Stimulated activated CD8-positive, alpha-beta memory T cell treated with anti-CD3 and anti-CD28 coated beads, Interleukin-12 subunit alpha, Interleukin-12 subunit beta, amount 100 ng/mL, for 4 hours (primary cell): ENCODE results near the gene RNF222.
"Not testable (repeated sequence)": the region's sequence is repeated elsewhere in the genome, so short reads cannot be mapped to it uniquely, and the experiment has no call there.

Experiments used
- DNase-seq: peaks from one replicate; pipeline ENCODE4 v3.0.0-alpha.2; 2020; ENCODE audit warnings: low read depth

RNF222 gene

GRCh38 chr17:8380049-8380448 lies 17.6 kb downstream of the RNF222 start:
- no peak for DNase-seq

GRCh38 chr17:8378117-8378516 lies 19.5 kb downstream of the RNF222 start:
- not testable (repeated sequence) for DNase-seq

GRCh38 chr17:8377422-8377821 lies 20.2 kb downstream of the RNF222 start:
- no peak for DNase-seq

DNA sequence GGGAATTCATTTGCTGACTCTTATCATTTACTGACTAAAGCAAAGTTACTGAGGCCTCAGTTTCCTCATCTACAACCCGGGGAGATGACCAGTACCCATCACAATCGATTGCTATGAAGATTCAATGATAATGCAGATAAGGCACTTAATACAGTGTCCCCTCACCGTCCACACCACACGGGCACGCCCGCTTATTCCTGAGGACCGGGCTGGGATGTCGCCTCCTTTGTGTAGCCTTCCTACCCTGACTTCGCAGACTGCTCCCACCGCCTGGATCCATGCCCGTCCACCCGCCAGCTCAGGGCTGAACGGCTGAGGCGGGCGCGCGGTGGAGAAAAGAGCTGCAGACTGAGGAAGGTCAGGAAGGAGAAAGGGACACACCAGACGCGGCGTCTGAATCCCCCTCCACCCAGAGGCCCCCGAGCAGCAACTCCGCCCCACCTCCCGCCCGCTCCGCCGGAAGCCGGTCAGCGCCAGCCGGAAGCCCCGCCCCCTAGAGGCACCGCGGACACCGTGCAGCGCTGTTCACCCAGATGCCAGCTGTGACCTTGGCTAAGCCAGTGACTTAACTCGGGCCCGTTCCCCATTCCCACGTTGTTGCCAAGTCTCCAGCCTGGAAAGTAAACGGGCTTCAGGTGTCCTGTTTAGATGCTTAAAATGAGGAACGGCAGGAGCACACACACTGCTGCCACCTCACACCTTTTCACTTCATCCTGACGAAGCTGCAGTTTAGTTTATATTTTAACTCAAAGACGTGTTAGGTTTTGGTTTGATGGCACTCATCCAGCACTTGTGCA lies 21.2 kb downstream of the RNF222 start, which contains the start of gene KRABD2:
TSS of gene KRABD2 (minus strand) at position 434 of the 797 bp plus-strand sequence.
- peak; percentile 79 for DNase-seq

GRCh38 chr17:8375738-8376259 lies 21.8 kb downstream of the RNF222 start:
- no peak for DNase-seq

- not testable (repeated sequence) for DNase-seq
These were observed 23.8 kb downstream of the RNF222 start for GRCh38 chr17:8373856-8374255.

DNA sequence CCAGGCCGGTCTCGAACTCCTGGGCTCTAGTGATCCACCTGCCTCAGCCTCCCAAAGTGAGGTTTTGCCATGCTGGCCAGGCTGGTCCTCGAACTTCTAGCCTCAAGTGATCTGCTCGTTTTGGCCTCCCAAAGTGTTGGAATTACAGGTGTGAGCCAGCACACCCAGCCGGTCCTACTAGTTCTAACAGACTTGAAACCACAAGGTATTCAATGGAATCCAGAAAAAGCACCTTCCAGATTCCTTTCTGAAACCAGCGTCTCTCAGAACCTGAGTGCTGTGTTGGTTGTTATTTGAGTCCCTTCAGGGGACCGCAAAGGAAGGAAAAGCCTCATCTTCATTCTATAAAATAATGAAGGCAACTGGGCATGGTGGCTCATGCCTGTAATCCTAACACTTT lies 25.2 kb downstream of the RNF222 start:
- DNase-seq, result no peak

GRCh38 chr17:8371786-8372185 lies 25.8 kb downstream of the RNF222 start:
- DNase-seq, result no peak

- DNase-seq, result no peak
These were observed 27.7 kb downstream of the RNF222 start for GRCh38 chr17:8369944-8370343.

DNA sequence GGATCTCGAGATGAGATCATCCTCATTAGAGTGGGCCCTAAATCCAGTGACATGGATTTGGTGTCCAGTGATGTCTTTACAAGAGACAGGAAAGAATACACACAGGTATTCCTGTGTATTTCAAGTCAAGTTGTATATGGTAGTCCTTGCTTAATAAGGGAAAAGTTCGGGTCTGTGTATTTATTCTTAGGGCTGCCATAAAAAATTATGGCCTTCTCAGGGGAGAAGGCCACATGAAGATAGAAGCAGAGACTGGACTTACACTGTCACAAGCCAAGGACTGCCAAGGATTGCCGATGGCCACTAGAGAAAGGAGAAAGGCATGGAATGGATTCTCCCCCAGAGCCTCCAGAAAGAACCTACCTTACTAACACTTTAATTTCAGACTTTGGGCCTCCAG lies 29.4 kb downstream of the RNF222 start:
- no peak for DNase-seq

GRCh38 chr17:8366231-8366630 lies 31.4 kb downstream of the RNF222 start:
- no peak for DNase-seq

DNA sequence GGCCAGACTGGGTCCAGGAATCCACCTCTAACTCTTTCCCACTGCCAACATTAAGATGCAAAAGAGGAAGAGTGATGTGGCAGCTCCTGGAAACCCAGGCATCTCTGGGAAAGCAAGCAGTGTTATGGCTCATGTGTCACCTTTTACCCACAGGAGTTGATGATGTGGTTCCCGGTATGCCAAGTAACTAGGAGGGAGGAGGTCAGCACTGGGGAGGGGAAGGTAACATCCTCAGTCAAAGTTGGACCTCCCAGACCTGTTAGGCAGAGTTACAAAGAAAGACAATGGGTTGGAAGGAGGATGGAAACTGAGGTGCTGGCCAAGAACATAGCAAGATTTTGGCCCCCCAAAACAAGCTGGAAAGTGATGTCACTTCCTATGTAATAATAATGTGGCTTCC lies 32.5 kb downstream of the RNF222 start:
- no peak for DNase-seq

DNA sequence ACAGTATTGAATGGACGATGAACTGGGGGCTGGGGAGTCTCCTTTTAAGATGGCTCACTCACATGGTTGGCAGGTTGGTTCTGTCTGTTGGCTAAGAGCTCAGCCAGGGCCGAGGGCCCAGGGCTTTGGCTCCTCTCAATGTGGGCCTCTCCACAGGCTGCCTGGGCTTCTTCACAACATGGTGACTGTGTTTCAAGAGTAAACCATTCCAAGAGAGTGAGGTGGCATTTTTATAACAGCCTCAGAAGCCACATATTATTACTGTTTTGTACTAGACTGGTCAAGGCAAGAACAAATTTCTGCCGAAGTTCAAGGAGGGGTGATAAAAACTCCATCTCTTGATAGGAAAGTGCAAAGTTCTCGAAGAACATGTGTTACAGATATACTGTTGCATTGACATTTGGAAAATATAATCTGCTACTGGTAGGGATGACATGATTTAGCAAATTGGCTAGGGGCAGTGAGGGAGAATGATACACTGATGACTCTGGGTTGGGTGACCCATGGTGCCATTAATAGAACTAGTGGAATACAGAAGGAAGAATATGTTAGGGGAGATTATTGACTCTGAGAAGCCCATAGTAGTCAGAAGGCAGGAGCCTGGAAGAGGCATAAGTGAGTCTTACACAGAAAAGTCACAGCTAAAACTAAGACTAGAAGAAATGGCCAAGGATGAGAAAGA lies 34.8 kb downstream of the RNF222 start:
- DNase-seq, result no peak

- no peak for DNase-seq
These were observed 36.9 kb downstream of the RNF222 start for GRCh38 chr17:8360751-8361150.

- DNase-seq, result no peak
These were observed 37.4 kb downstream of the RNF222 start for GRCh38 chr17:8360260-8360659.

- no peak for DNase-seq
These were observed 37.9 kb downstream of the RNF222 start for GRCh38 chr17:8359769-8360168.

- DNase-seq, result no peak
These were observed 39.7 kb downstream of the RNF222 start for GRCh38 chr17:8357910-8358309.

- DNase-seq, result no peak
These were observed 43.4 kb downstream of the RNF222 start for GRCh38 chr17:8354236-8354635.

DNA sequence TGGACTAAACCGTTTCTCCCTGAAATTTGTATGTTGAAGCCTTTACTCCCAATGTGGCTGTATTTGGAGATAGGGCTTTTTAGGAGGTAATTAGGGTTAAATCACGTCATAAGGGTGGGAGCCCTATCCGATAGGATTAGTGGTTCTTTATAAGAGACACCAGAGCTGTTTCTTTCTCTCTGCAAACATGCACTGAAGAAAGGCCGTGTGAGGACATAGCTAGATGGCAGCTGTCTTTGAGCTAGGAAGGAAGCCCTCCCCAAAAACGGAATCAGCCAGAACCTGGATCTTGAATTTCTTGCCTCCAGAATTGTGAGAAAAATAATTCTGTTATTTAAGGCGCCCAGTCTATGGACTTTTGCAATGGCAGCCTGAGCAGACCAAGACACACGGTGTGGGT lies 43.9 kb downstream of the RNF222 start:
- no peak for DNase-seq

GRCh38 chr17:8350339-8350738 lies 47.3 kb downstream of the RNF222 start:
- no peak for DNase-seq

DNA sequence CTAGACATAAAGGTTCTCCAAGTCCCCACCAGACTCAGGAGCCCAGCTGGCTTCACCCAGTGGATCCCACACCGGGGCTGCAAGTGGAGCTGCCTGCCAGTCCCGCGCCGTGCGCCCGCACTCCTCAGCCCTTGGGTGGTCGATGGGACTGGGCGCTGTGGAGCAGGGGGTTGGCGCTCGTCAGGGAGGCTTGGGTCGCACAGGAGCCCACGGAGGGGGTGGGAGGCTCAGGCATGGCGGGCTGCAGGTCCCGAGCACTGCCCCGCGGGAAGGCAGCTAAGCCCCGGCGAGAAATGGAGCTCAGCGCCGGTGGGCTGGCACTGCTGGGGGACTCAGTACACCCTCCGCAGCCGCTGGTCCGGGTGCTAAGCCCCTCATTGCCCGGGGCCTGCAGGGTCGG lies 50.6 kb downstream of the RNF222 start:
- DNase-seq, result not testable (repeated sequence)

DNA sequence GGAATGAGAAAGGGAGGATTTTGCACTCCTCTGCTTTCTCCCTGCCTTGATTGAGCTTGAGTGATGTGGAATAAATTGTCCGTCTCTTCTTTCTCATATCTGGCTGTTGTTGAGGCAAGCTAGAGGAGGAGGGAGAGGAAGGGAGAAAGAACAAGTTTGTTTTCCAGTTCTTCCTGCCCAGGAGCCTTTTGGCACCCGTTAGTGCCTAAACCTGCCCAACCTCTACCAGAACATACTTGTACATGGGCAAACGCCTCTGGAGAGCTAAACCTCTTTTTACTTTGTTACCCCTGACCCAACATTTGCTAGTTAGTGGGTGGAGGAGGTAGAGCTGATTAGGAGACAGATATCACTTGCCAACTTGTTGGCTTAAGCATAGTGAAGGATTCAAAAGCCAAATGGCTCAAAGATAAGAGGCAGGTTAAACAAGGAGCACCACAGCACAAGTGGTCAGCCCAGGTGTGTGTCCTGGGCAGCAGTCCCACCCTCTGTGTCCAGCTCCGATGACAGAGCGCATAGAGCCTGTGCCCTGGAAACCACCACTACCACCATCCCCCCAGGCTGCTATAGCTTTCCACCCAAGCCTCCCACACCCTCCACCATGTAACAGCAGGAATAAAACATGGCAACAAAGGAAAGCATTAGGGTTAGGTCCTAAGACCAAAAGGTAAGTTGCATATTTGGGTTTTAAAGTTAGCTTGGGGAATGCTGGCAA lies 51.5 kb downstream of the RNF222 start:
- no peak for DNase-seq
